B cell (primary cell): ENCODE results near the gene CLSTN2. TPM values are rescaled to one million over a fixed set of nuclear protein-coding genes. Genes with fewer than 3 reads are reported as not detected.

Experiments
- ATAC-seq: fragments of 200-7000 bp; cut with Tn5 transposase; one replicate; pipeline ENCODE4 v1.10.0; 2021; ENCODE audit warnings: low read depth, mild to moderate bottlenecking, moderate number of reproducible peaks, moderate library complexity
- CTCF ChIA-PET: fragments of 350-600 bp; sonication (Branson Sonifier 250); formaldehyde crosslinking; loops from one replicate; lab custom pipeline; 2021; ENCODE audit warnings: antibody characterized with exemption, inconsistent platforms; lab: Charles Lee
- POLR2A ChIA-PET: fragments of 350-600 bp; sonication (Branson Sonifier 250); formaldehyde crosslinking; loops from one replicate; lab custom pipeline; 2021; ENCODE audit warnings: antibody characterized with exemption; lab: Charles Lee
- DNase-seq: peaks from one replicate; pipeline ENCODE4 v3.0.0; 2013
- H2AFZ ChIP-seq: 2 replicates; pipeline ENCODE4 v1.6.1; 2012; ENCODE audit warnings: mild to moderate bottlenecking, low read depth, low read length; ENCODE audit not compliant: insufficient read depth, poor library complexity, severe bottlenecking
- H3K27ac ChIP-seq, 2 donors: 1 replicate in 1 of 2; 2 replicates in 1 of 2; pipeline ENCODE4 v1.5.1; 2012 to 2013; ENCODE audit warnings: low read length in 2 of 2, mild to moderate bottlenecking in 2 of 2, moderate library complexity in 1 of 2
- H3K27me3 ChIP-seq, 4 experiments: fragments of 200-600 bp in 1 of 4; sonication (generic) in 1 of 4; replicated peaks in 1 of 4; 1 replicate in 2 of 4; 2 replicates in 2 of 4; pipeline versions ENCODE4 v1.6.1 to v1.7.0; 2013 to 2016; ENCODE audit warnings: low read length in 3 of 4, mild to moderate bottlenecking in 2 of 4, mixed read lengths in 1 of 4, moderate library complexity in 1 of 4; ENCODE audit not compliant: insufficient read depth in 4 of 4, control insufficient read depth in 3 of 4; ENCODE audit errors: control extremely low read depth in 1 of 4
- H3K36me3 ChIP-seq, 2 experiments: replicated peaks in 1 of 2; 1 replicate in 1 of 2; 2 replicates in 1 of 2; pipeline versions ENCODE4 v1.6.1 to v1.7.1; 2013; ENCODE audit warnings: low read length in 1 of 2; ENCODE audit not compliant: insufficient read depth in 2 of 2, control insufficient read depth in 1 of 2; ENCODE audit errors: control extremely low read depth in 1 of 2, extremely low read depth in 1 of 2
- H3K4me1 ChIP-seq, 2 donors: fragments of 200-600 bp in 1 of 2; sonication (generic) in 1 of 2; 1 replicate in 1 of 2; 2 replicates in 1 of 2; pipeline versions ENCODE4 v1.5.1 to v1.6.1; 2013 to 2017; ENCODE audit warnings: low read length in 2 of 2; ENCODE audit not compliant: control insufficient read depth in 2 of 2, insufficient read depth in 2 of 2
- H3K4me2 ChIP-seq: replicated peaks from 2 replicates; pipeline ENCODE3; 2012; ENCODE audit warnings: mild to moderate bottlenecking, low read depth, low read length; ENCODE audit not compliant: poor library complexity, severe bottlenecking
- H3K4me3 ChIP-seq, 5 experiments: fragments of 200-600 bp in 1 of 5; sonication (generic) in 1 of 5; 1 replicate in 3 of 5; 2 replicates in 2 of 5; pipeline versions ENCODE4 v1.5.1 to v1.7.0; 2011 to 2016; ENCODE audit warnings: low read length in 4 of 5, mild to moderate bottlenecking in 4 of 5, low read depth in 2 of 5, control low read depth in 1 of 5, moderate library complexity in 1 of 5; ENCODE audit not compliant: insufficient read depth in 1 of 5; ENCODE audit errors: control extremely low read depth in 1 of 5, extremely low read depth in 1 of 5
- H3K79me2 ChIP-seq: fragments of 200-600 bp; sonication (generic); one replicate; pipeline ENCODE4 v1.6.0; 2016; ENCODE audit warnings: low read length; ENCODE audit not compliant: control insufficient read depth, insufficient read depth
- H3K9ac ChIP-seq: fragments of 200-600 bp; sonication (generic); 2 replicates; pipeline ENCODE4 v1.6.1; 2017; ENCODE audit warnings: mild to moderate bottlenecking, low read length, moderate library complexity
- H3K9me3 ChIP-seq, 3 donors: one replicate each; pipeline versions ENCODE4 v1.6.1 to v1.7.1; 2013; ENCODE audit warnings: low read length in 2 of 3; ENCODE audit not compliant: control insufficient read depth in 2 of 3, insufficient read depth in 1 of 3; ENCODE audit errors: control extremely low read depth in 1 of 3
- H4K20me1 ChIP-seq: 2 replicates; pipeline ENCODE4 v1.6.0; 2012; ENCODE audit warnings: mild to moderate bottlenecking, low read length; ENCODE audit not compliant: insufficient read depth, control insufficient read depth, poor library complexity, severe bottlenecking
- H3K27ac Mint-ChIP-seq: one replicate; pipeline ENCODE4 v1.8.0; 2021; ENCODE audit warnings: mixed read lengths
- H3K27me3 Mint-ChIP-seq: one replicate; pipeline ENCODE4 v1.8.0; 2021; ENCODE audit warnings: mixed read lengths
- H3K4me1 Mint-ChIP-seq: one replicate; pipeline ENCODE4 v1.8.0; 2021; ENCODE audit warnings: mixed read lengths
- H3K4me3 Mint-ChIP-seq: one replicate; pipeline ENCODE4 v1.8.0; 2021; ENCODE audit warnings: mixed read lengths
- H3K9me3 Mint-ChIP-seq: one replicate; pipeline ENCODE4 v1.8.0; 2022; ENCODE audit warnings: mixed read lengths; ENCODE audit not compliant: insufficient read depth
- CTCF ChIP-seq: fragments of 200-600 bp; IDR thresholded peaks from one replicate; pipeline ENCODE4 v1.8.0; 2022; ENCODE audit warnings: antibody characterized with exemption, mild to moderate bottlenecking
- EZH2 ChIP-seq: IDR thresholded peaks from 2 replicates; pipeline ENCODE4 v1.6.1; 2012; ENCODE audit warnings: borderline replicate concordance, low read depth, mild to moderate bottlenecking, moderate library complexity, low read length; ENCODE audit not compliant: insufficient read depth, poor library complexity, severe bottlenecking
- WGBS: methylation state at CpG from one replicate; pipeline ENCODE4 v1.1.5; 2013; ENCODE audit warnings: missing lambda C conversion rate; ENCODE audit not compliant: insufficient coverage; 5-methylcytosine and 5-hydroxymethylcytosine counted together
- intact Hi-C: fragments of 100-400 bp; cut with micrococcal nuclease; formaldehyde crosslinking; loops from one replicate; pipeline ENCODE4 v1.10.0; 2022
- polyA plus RNA-seq: library from polyadenylated mRNA; depleted of rRNA; stranded (reverse); fragments of >200 nt; gene quantifications from 2 replicates; pipeline ENCODE4 v1.2.3, GENCODE V29; 2012
- total RNA-seq, 2 donors: library from RNA; stranded (reverse); fragments of 120-200 nt in 1 of 2; gene quantifications; 1 replicate in 1 of 2; 2 replicates in 1 of 2; pipeline versions ENCODE4 v1.2.3 to v1.2.4, GENCODE V29; 2013 to 2022

CLSTN2 gene
- total and polyA plus RNA-seq, 2 donors (not counting 1 experiment from before 2014, with no cell fraction given): not detected

- intact Hi-C loops: no loop called here
- Mint-ChIP-seq H3K4me3 (no peak overlapping the region), H3K4me1 (no peaks in the 10 kb centered on the region), H3K9me3 (peaks cover 2% of the 10 kb centered on the region), H3K27me3 (no peaks in the 10 kb centered on the region), H3K27ac (no peak overlapping the region)
- no peaks in the 10 kb centered on the region for H3K27me3 ChIP-seq
- H3K4me2 ChIP-seq: no peak overlapping the region
- ATAC-seq (no peak), DNase-seq (no peak)
- no peak for TF ChIP-seq CTCF
- no peak for TF ChIP-seq EZH2
- no peaks in the 10 kb centered on the region for H4K20me1 ChIP-seq
- ChIA-PET CTCF (no interaction called here), POLR2A (no interaction called here)
- no peaks in the 10 kb centered on the region for H3K4me1 ChIP-seq
- no peaks in the 10 kb centered on the region for H3K79me2 ChIP-seq
- H3K4me3 ChIP-seq: no peak overlapping the region
- peaks cover 0 to 3% (median 0%) of the 10 kb centered on the region in 3 donors for H3K9me3 ChIP-seq
- H3K9ac ChIP-seq: no peak overlapping the region
- H3K36me3 ChIP-seq: no peaks in the 10 kb centered on the region
- H3K27ac ChIP-seq: no peak overlapping the region
- H2AFZ ChIP-seq: no peak overlapping the region
- WGBS: no CpG with 5 or more reads among the region's 3 CpGs
Observed at GRCh38 chr3:140189267-140189666, 254.3 kb downstream of the CLSTN2 start.

GRCh38 chr3:140189976-140190375 lies 255.0 kb downstream of the CLSTN2 start:
- WGBS: no CpG with 5 or more reads among the region's 1 CpG
- Histone ChIP-seq H3K4me2 (no peak overlapping the region), H3K9ac (no peak overlapping the region), H3K27me3 (no peaks in the 10 kb centered on the region), H3K4me1 (no peaks in the 10 kb centered on the region), H4K20me1 (no peaks in the 10 kb centered on the region), H3K9me3 (peaks cover 0 to 3% (median 0%) of the 10 kb centered on the region in 3 donors), H2AFZ (no peak overlapping the region), H3K4me3 (no peak overlapping the region), H3K27ac (no peak overlapping the region), H3K36me3 (no peaks in the 10 kb centered on the region), H3K79me2 (no peaks in the 10 kb centered on the region)
- Mint-ChIP-seq H3K27me3 (no peaks in the 10 kb centered on the region), H3K4me1 (no peaks in the 10 kb centered on the region), H3K27ac (no peak overlapping the region), H3K9me3 (peaks cover 2% of the 10 kb centered on the region), H3K4me3 (no peak overlapping the region)
- DNase-seq: no peak
- ATAC-seq: no peak
- intact Hi-C loops: no loop called here
- TF ChIP-seq CTCF (no peak), EZH2 (no peak)
- ChIA-PET POLR2A (no interaction called here), CTCF (no interaction called here)
